Kidney epithelial cell (primary cell): ENCODE measurements around the gene OARD1. TPM values are rescaled to one million over a fixed set of nuclear protein-coding genes. Genes with fewer than 3 reads are reported as not detected.

Experiments
- DNase-seq: peaks from one replicate; pipeline ENCODE4 v3.0.0-alpha.2; 2010; ENCODE audit warnings: low read depth
- H3K27me3 ChIP-seq: 2 replicates; pipeline ENCODE4 v1.6.0; 2011; ENCODE audit warnings: low read length; ENCODE audit not compliant: control insufficient read depth, insufficient read depth
- H3K36me3 ChIP-seq: 2 replicates; pipeline ENCODE4 v1.5.1; 2011; ENCODE audit warnings: low read length; ENCODE audit not compliant: control insufficient read depth, insufficient read depth
- H3K4me3 ChIP-seq: 2 replicates; pipeline ENCODE4 v1.5.1; 2011; ENCODE audit warnings: low read depth, mild to moderate bottlenecking, control low read depth, low read length
- CTCF ChIP-seq: IDR thresholded peaks from 2 replicates; pipeline ENCODE4 v1.5.1; 2011; ENCODE audit warnings: mild to moderate bottlenecking, moderate library complexity, low read length, control low read depth, inconsistent platforms; ENCODE audit not compliant: insufficient read depth, poor library complexity, severe bottlenecking
- total RNA-seq: library from RNA; depleted of rRNA; stranded (reverse); fragments of >200 nt; gene quantifications from 2 replicates; pipeline ENCODE4 v1.2.3, GENCODE V29; 2015

OARD1 gene
- total RNA-seq, 1 donor from 2014 or later = 16.1 TPM

GRCh38 chr6:41014780-41015179 is 57.4 kb downstream of the OARD1 start:
- no peak overlapping the region for H3K4me3 ChIP-seq
- DNase-seq = no peak
- TF ChIP-seq CTCF = no peak
- no peaks in the 10 kb centered on the region for H3K36me3 ChIP-seq
- no peaks in the 10 kb centered on the region for H3K27me3 ChIP-seq

Other genes starting within 250 kb of the OARD1 start
- 1.1 and 1.8 TPM in 2 replicates for gene UNC5CL, start 33.1 kb downstream of the OARD1 start, total RNA-seq
- gene TSPO2, start 29.9 kb downstream of the OARD1 start, total RNA-seq = not detected in 2 replicates
- not detected in 2 replicates for gene APOBEC2, start 19.2 kb downstream of the OARD1 start, total RNA-seq
- 33.3 and 36.6 TPM in 2 replicates for gene NFYA, start 618 bp upstream of the OARD1 start, total RNA-seq
- not detected in 2 replicates for gene TREML1, start 82.0 kb upstream of the OARD1 start, total RNA-seq
- gene TREM2, start 90.8 kb upstream of the OARD1 start, total RNA-seq = not detected in 2 replicates
- 0.38 and 0.75 TPM in 2 replicates for gene TREML2, start 128.8 kb upstream of the OARD1 start, total RNA-seq
- not detected in 2 replicates for gene TREML4, start 156.0 kb upstream of the OARD1 start, total RNA-seq
- 0.13 and 1.4 TPM in 2 replicates for gene TREM1, start 214.3 kb upstream of the OARD1 start, total RNA-seq